ENCODE results near the gene SYVN1. TPM values are rescaled to one million over a fixed set of nuclear protein-coding genes. Genes with fewer than 3 reads are reported as not detected.

SYVN1 gene
- total RNA-seq, 1 experiment from 2014 or later, result 34.8 TPM

- CTCF ChIA-PET, result interaction anchor here (0.7 kb wide), 1 partner anchor 333 kb away, joined by 3 read pairs; no protein-coding TSS in a partner anchor
- Mint-ChIP-seq H3K36me3 (no peaks in the 10 kb centered on the region), H3K4me3 (no peak overlapping the region), H3K27me3 (ENCODE audit: low read depth) (peaks cover 23% of the 10 kb centered on the region), H3K27ac (no peak overlapping the region), H3K9me3 (no peaks in the 10 kb centered on the region), H3K4me1 (no peaks in the 10 kb centered on the region)
- TF ChIP-seq SMAD3 (CRISPR knock-in tag; IDR thresholded peaks at IDR 0.05; ENCODE audit: borderline replicate concordance) (no peak), ZNF416 (CRISPR knock-in tag; IDR thresholded peaks at IDR 0.05) (no peak), GTF2I (CRISPR knock-in tag; conservative IDR thresholded peaks at IDR 0.05) (no peak), SP1 (CRISPR knock-in tag; conservative IDR thresholded peaks at IDR 0.05) (no peak), MXD4 (CRISPR knock-in tag; IDR thresholded peaks at IDR 0.05; ENCODE audit: borderline replicate concordance) (no peak), NFE2L1 (CRISPR knock-in tag; IDR thresholded peaks at IDR 0.05) (no peak), ZNF232 (CRISPR knock-in tag; IDR thresholded peaks at IDR 0.05) (no peak), ZBTB43 (CRISPR knock-in tag; IDR thresholded peaks at IDR 0.05) (no peak), MYBL2 (CRISPR knock-in tag; IDR thresholded peaks at IDR 0.05) (no peak), IRF2 (CRISPR knock-in tag; IDR thresholded peaks at IDR 0.05; ENCODE audit: borderline replicate concordance, low read depth) (no peak), ZMAT4 (CRISPR knock-in tag; IDR thresholded peaks at IDR 0.05) (no peak), HMGA2 (CRISPR knock-in tag; IDR thresholded peaks at IDR 0.05) (no peak), MLX (CRISPR knock-in tag; IDR thresholded peaks at IDR 0.05) (no peak)
- TF ChIP-seq, protein P1, sequence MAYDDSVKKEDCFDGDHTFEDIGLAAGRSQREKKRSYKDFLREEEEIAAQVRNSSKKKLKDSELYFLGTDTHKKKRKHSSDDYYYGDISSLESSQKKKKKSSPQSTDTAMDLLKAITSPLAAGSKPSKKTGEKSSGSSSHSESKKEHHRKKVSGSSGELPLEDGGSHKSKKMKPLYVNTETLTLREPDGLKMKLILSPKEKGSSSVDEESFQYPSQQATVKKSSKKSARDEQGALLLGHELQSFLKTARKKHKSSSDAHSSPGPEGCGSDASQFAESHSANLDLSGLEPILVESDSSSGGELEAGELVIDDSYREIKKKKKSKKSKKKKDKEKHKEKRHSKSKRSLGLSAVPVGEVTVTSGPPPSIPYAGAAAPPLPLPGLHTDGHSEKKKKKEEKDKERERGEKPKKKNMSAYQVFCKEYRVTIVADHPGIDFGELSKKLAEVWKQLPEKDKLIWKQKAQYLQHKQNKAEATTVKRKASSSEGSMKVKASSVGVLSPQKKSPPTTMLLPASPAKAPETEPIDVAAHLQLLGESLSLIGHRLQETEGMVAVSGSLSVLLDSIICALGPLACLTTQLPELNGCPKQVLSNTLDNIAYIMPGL (CRISPR knock-in tag; IDR thresholded peaks at IDR 0.05), result no peak
- TF ChIP-seq, protein P2, sequence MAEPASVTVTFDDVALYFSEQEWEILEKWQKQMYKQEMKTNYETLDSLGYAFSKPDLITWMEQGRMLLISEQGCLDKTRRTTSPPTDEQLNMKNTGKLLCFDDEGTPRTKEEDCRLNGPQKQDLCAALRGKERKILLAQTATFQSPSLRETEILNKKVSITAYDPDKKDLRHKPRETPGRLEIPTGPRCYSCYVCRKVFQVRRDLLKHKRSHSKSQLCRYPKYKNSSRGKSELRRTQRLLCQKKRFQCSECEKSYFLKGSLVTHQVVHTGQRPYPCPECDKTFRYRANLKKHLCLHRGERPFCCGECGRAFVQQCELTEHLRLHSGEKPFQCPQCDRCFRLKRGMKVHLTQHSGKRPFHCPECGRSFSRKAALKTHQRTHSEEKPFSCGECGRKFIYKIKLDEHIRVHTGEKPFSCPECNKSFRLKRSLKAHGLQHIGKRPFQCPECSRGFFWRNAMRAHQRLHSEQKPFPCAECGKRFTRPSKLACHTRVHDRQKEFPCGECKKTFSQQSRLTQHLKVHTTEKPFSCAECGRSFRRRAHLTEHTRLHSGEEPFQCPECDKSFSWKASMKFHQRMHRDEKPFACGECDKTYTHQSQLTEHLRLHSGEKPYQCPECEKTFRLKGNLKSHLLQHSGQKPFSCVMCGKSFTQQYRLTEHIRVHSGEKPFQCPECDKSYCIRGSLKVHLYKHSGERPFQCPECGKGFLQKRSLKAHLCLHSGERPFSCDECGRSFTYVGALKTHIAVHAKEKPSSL (CRISPR knock-in tag; conservative IDR thresholded peaks at IDR 0.05), result no peak
- TF ChIP-seq, protein P3, sequence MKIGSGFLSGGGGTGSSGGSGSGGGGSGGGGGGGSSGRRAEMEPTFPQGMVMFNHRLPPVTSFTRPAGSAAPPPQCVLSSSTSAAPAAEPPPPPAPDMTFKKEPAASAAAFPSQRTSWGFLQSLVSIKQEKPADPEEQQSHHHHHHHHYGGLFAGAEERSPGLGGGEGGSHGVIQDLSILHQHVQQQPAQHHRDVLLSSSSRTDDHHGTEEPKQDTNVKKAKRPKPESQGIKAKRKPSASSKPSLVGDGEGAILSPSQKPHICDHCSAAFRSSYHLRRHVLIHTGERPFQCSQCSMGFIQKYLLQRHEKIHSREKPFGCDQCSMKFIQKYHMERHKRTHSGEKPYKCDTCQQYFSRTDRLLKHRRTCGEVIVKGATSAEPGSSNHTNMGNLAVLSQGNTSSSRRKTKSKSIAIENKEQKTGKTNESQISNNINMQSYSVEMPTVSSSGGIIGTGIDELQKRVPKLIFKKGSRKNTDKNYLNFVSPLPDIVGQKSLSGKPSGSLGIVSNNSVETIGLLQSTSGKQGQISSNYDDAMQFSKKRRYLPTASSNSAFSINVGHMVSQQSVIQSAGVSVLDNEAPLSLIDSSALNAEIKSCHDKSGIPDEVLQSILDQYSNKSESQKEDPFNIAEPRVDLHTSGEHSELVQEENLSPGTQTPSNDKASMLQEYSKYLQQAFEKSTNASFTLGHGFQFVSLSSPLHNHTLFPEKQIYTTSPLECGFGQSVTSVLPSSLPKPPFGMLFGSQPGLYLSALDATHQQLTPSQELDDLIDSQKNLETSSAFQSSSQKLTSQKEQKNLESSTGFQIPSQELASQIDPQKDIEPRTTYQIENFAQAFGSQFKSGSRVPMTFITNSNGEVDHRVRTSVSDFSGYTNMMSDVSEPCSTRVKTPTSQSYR (CRISPR knock-in tag; IDR thresholded peaks at IDR 0.05), result no peak
- TF ChIP-seq, protein P4, sequence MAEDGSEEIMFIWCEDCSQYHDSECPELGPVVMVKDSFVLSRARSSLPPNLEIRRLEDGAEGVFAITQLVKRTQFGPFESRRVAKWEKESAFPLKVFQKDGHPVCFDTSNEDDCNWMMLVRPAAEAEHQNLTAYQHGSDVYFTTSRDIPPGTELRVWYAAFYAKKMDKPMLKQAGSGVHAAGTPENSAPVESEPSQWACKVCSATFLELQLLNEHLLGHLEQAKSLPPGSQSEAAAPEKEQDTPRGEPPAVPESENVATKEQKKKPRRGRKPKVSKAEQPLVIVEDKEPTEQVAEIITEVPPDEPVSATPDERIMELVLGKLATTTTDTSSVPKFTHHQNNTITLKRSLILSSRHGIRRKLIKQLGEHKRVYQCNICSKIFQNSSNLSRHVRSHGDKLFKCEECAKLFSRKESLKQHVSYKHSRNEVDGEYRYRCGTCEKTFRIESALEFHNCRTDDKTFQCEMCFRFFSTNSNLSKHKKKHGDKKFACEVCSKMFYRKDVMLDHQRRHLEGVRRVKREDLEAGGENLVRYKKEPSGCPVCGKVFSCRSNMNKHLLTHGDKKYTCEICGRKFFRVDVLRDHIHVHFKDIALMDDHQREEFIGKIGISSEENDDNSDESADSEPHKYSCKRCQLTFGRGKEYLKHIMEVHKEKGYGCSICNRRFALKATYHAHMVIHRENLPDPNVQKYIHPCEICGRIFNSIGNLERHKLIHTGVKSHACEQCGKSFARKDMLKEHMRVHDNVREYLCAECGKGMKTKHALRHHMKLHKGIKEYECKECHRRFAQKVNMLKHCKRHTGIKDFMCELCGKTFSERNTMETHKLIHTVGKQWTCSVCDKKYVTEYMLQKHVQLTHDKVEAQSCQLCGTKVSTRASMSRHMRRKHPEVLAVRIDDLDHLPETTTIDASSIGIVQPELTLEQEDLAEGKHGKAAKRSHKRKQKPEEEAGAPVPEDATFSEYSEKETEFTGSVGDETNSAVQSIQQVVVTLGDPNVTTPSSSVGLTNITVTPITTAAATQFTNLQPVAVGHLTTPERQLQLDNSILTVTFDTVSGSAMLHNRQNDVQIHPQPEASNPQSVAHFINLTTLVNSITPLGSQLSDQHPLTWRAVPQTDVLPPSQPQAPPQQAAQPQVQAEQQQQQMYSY (CRISPR knock-in tag; IDR thresholded peaks at IDR 0.05), result no peak
- TF ChIP-seq, protein P5, sequence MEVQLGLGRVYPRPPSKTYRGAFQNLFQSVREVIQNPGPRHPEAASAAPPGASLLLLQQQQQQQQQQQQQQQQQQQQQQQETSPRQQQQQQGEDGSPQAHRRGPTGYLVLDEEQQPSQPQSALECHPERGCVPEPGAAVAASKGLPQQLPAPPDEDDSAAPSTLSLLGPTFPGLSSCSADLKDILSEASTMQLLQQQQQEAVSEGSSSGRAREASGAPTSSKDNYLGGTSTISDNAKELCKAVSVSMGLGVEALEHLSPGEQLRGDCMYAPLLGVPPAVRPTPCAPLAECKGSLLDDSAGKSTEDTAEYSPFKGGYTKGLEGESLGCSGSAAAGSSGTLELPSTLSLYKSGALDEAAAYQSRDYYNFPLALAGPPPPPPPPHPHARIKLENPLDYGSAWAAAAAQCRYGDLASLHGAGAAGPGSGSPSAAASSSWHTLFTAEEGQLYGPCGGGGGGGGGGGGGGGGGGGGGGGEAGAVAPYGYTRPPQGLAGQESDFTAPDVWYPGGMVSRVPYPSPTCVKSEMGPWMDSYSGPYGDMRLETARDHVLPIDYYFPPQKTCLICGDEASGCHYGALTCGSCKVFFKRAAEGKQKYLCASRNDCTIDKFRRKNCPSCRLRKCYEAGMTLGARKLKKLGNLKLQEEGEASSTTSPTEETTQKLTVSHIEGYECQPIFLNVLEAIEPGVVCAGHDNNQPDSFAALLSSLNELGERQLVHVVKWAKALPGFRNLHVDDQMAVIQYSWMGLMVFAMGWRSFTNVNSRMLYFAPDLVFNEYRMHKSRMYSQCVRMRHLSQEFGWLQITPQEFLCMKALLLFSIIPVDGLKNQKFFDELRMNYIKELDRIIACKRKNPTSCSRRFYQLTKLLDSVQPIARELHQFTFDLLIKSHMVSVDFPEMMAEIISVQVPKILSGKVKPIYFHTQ (CRISPR knock-in tag; IDR thresholded peaks at IDR 0.05), result no peak
- POLR2A ChIA-PET, result no interaction called here
- no peak for ATAC-seq
- DNase-seq (ENCODE audit: low spot score), result no peak
Observed at GRCh38 chr11:65156926-65157325, 22.6 kb upstream of the SYVN1 start.
